Activated CD4-positive, alpha-beta T cell treated with anti-CD3 and anti-CD28 coated beads for 48 hours (primary cell): ENCODE data around the gene PGM5.
"Not testable (repeated sequence)": the region's sequence is repeated elsewhere in the genome, so short reads cannot be mapped to it uniquely, and the experiment has no call there.

ENCODE experiments used
- DNase-seq: peaks from one replicate; pipeline ENCODE4 v3.0.0-alpha.2; 2020

The PGM5 gene

DNA sequence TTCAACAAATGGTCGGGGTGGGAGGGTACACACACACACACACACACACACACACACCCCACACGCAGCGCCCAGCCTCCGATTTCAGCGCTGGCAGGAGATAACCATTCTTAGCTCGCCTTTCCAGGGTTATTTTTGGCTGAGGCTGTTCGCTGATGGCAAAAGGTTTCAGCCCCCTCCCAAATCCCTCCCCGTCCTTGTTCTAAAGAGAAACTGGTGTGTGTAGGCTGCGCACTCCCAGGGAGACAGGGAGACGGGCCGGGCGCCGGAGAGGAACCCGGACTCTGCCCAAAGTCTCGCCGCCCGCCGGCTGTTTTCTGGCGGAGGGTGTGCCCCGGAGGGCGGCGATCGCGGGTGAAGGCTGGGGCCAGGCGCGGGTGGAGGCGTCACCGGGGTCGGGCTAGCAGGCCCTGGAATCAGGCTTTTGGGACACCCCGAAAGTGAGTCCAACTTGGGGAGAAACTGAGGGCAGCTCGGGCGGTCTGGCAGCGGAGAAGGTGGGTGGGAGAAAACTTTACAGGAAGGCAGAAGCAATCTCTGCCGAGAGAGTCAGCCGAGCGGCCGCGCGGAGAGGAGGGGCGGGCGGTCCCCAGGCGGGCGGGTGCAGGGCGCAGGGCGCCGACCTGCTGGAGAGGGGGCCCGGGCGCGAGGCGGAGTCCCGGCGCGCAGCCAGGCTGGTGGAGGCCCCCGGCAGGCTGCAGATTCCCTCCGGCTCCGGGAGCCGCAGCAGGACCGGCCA lies at the start of gene PGM5:
TSS of gene PGM5 (plus strand) at position 232 of the 739 bp plus-strand sequence. CDS start 517 bp downstream, outside the sequence.
- peak; percentile 13 for DNase-seq

DNA sequence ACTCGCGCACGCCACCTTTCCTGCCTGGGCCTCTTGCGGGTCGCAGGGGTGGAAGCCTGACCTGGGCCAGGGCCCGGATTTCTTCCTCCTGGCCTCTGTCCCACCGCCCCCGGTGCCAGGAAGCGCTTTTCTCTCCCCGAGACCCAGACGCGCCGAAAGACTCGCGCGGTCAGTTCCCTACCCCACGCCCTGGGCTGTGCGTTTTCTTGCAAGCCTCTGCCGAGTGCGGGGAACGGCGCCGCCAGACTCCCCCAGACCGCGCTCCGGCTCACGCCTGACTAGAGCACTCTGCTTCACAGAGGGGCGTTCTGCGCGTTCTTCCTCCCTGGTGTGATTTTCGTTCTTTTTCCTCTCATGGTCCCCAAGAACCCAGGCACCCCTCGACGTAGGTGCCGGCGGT lies 49.3 kb upstream of the PGM5 start:
- DNase-seq = not testable (repeated sequence)

DNA sequence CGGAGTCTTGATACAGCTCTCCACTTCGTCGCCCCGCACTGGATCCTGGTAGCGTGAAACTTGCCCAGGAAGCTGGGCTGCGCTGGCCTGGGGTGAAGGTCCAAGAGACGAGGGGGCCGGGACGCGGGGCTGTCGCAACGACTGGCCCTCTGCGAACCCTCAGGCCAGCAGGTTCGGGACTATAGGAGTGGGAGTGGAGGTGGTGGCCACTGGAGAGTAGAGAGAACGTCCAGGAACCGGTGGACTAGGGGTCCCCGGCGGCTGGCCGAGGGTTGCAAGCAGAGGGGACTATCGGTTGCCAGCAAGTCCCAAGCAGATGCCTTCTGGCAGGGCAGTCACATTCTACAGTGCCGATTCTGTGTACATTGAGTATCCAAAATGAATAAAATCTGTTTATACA lies 48.8 kb upstream of the PGM5 start:
- DNase-seq = not testable (repeated sequence)

DNA sequence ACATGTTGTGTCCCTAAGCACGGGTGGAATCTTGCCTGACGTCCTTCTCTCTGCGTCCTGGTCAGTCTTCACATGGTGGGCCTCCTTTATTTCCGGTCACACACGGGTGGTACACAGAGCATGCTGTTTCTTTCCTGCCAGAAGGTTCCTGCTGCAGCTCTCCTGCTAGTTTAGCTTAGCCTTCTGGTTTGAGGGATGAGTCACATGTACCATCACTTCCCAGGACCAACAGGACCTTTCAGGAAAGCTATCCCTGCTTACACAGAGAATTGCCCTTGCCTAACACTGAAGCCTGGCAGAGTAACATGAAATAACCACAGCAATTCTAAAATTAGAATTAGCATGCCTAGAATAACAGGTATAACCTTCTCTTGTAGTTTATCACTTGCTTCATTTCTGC lies 45.2 kb upstream of the PGM5 start:
- DNase-seq = not testable (repeated sequence)

DNA sequence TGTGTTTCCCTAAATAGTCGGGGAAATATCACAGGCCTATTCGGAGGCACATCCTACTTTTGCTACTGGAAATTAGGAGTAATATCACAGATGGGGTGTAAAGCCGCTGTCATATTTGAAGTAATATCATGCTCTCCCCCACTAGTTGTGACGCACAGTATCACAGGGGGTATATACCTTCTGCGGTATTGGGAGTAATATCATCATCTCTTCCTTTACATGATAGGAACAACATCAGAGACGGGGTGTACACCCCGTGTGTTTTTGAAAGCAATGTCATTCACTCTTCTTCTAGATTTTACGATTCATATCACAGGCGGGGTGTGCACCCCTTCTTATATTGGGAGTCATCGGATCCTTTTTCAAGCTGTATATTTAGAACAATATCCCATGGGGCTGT lies 38.2 kb upstream of the PGM5 start:
- not testable (repeated sequence) for DNase-seq

DNA sequence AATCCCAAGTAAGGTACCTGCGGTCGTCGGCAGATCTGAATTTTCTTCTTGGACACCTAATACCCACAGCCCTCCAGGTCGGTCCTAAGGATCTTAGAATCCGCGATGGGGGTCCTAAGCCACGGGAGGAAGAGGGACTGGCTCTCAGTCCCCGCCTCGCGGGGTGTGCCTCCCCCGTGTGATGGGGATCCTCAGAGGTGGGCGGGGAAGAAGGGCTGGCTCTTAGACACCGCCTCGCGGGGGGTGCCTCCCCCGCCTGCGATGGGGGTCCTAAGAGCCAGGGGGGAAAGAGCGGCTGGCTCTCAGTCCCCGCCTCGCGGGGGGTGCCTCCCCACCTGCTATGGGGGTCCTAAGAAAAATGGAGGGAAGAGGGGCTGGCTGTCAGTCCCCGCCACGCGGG lies 32.7 kb upstream of the PGM5 start:
- not testable (repeated sequence) for DNase-seq

DNA sequence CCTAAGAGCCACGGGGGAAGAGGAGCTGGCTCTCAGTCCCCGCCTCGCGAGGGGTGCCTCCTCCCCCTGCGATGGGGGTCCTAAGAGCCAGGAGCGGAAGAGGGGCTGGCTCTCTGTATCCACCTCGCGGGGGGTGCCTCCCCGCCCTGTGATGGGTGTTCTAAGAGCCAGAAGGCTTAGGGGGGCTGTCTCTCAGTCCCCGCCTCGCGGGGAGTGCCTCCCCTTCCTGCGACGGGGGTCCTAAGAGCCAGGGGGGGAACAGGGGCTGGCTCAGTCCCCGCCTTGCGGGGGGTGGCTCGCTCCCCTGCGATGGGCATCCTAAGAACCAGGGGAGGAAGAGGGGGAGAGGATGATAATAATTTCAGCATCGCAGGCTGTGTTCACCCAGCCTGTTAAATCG lies 31.9 kb upstream of the PGM5 start:
- not testable (repeated sequence) for DNase-seq

DNA sequence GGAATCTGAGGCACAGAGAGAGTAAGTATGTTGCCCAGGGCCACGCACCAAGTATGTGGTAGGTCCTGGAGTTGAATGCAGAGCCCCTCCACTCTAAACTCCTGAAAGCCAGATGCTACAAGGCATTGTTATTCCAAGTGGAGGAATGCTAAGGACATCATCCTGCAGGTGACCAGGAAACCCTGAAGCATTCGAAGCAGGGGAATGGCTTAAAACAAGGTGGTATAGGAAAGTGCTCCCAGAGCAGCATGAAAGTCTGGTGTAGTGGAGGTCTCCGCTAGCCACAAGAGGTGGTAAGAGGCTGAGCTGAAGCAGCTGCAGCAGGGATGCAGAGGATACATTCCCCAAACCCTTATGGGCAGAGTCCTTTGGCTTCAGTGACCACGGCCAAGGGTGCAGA lies 27.3 kb upstream of the PGM5 start:
- DNase-seq = not testable (repeated sequence)

DNA sequence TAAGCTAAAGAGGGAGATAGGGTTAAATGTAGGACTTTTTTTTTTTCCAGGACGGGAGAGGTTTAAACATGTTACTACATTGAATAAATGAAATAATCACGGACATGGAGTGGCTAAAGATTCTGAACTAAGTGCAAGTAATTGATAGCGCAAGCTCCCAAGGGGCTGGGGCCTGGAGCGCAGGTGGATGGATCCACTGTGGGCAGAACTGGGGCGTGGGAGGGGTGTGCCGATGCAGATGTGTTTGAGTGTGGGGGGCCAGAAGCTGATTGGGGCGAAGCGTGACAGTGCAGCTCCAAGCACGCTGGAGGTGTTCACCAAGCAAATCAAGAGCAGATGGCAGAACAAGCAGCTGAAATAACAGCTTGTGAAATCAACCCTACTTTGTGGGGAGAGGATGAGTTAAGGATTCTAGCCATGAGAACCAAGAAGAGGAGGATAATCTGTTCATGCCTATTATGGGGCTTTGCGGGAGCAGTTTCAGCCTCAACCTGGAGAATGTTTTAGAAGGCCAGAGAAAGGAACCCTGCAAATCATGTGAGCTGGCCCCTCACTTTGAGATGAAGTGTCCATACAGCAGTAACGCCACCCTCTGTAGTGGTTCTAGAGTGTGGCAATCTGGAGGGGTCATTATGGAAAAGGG lies 25.8 kb upstream of the PGM5 start:
- not testable (repeated sequence) for DNase-seq

DNA sequence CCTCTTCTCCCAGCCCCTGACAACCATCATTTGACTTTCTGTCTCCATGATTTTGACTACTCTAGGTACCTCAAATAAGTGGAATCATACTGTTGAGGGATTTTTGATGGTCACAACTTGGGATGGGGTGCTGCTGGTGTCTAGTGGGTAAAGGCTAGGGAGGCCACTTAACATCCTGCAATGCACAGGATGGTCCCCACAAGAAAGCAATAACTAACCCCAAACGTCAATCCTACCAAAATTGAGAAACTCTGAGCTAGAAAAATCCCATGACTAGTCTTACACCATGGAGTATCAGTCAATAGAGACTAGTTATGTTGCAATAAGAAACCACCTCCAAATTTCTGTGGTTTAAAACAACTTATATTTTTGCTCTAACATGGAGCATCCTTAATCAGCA lies 24.3 kb upstream of the PGM5 start:
- DNase-seq = not testable (repeated sequence)

DNA sequence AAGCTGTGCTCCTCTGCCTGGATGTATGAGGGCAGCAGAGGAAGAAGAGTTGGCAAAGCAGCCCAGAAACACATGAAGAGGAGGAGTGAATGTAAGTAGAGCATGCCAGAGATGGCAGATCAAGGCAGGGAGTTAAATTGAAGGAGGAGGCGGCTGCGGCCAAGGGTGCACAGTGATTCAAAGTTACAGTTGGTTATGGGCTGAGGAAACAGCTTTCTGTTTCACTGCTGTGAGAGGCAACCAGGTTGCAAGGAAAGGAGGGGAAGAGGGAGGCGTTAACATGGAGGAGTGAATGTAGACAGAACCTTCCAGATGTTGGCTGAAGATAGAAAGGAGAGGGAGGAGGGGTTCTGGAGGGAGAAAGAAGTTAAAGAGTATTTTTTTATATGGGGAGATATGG lies 20.5 kb upstream of the PGM5 start:
- peak; percentile 13 for DNase-seq

DNA sequence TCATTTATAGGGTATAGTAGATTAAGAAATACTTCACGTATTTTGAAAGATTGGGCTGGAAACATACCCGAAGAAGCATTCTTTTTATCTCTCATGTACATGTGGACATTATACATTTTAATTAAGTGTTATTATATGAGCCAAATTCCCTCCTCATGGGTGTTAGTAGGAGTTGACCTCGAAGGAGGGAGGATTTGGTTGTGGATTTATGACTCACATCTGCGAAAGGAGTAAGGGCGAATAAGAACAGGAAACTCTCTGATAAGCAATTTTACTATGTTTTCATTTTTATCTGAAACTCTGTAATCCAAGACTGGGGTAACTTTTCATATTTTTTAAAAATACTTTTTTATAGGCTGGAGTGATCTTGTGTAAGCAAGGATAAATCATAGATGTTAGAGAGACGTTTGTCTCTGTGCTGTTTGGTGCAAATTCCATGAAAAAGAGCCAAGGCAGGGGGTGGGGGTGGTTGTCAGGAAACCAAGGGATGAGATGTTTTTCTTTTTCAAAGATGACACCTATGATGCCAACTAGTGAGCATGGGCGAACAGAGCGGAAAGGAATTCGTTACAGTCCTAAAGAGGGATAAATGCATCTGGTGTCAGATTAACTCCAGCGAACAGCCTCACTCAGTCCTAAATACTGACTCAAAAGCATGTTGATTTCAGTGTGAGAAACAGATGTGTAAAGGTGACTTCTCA lies 19.6 kb upstream of the PGM5 start:
- not testable (repeated sequence) for DNase-seq

DNA sequence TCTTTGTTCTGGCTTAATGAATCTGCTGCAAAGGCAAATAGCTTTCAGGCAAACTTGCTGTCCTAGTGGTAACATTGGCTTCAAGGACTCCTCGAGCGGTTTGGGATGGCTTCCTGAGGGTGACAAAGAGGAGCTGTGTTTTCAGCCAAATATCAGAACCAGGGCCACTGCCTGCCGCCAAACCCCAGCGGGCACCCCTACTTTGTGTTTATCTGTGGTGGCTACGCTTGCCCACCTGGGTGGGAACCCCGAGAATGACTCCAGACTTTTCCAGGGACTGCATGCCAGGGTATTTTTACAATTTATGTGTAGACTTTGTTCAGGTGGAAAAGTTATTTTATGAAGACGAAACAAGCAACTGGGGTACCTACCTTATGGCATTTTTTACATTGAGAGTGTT lies 18.4 kb upstream of the PGM5 start:
- not testable (repeated sequence) for DNase-seq

DNA sequence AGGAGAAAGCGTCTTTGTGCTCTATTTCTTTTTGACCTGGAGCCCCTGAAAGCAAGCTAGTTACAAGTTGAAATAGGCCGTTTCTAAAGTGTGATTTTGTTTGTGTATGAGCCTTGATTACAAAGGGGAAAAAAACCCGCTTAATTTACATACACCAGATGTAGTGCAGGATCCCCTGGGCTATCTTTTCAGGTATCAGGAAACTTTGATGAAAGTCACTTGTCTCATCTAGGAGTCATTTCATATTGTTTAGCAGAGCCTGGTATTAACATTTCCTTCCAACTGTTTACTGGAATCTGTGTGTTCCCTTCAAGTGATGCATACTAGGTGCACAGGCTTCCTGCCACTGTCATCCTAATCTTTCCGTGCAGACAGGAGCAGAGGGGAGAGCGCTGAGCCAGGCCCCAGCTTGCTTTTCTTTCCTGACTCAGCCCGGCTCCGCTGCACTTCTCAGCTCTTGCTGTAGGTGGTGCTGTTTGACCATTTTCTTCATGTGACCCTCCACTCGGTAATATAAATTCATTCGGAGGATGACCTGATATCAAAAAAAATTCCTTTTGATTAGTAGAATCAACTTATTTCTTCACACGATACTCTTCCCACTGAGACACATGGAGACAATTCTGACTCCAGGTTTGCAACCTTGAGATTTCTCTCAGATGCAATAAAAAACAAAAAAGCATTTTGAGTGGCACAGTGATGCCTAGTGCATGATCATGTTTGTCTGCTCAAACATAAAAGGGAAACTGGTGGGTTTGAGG lies 14.0 kb upstream of the PGM5 start:
- not testable (repeated sequence) for DNase-seq

DNA sequence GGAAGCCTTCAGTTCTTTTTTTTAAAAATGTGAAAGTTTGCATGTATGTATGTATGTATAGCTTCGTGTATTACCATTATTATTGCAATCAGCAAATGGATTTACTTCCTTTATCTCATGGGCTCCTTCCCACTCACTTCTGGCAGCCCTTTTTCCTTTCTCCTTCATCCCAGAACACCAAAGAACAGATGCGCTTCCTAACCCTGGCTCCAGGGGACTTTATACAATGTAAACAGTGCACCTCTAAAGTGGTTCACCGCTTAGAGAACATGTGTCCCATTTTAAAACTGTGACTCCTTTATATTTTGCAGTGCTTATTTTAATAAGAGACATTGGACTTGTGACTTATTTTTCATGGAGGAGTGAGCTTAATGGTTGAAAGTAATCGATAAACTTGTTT lies 13.2 kb upstream of the PGM5 start:
- not testable (repeated sequence) for DNase-seq

DNA sequence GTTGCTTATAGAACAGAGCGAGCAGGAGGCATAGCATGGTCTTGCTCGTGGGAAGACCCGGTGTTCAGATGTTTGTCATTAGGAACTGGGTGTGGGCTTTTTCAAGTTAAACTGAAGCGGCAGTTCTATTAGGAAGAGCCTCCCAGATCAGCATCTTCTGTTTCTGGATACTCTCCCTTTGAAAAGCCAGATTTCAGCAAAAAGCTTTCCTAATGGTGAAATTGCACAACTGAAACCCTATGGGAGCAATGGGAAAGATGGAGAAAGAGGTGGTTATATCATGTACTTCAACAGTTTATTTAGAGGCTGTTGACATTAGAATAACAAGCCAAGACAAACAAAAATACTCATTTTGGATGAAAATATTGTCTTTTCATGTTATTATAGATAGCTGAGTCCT lies 12.4 kb upstream of the PGM5 start:
- not testable (repeated sequence) for DNase-seq

DNA sequence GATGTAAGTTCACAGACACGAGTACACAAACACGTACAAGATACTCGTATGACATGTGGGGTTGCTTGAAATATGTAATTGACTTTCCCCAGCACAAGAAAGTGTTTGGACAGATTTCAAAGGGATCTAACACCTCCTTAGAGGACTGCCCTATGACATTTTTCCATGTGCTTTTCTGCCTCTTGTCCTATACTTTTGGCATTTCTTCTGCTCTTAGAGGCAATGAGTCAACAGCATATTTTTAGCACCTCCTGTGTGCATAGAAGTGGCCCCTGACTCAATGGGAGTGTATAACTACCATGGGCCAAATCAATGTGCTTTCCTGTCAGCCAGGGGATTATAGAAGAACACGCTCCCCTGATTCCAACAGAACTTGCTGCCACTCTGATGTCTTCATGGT lies 4.7 kb upstream of the PGM5 start:
- DNase-seq = not testable (repeated sequence)

DNA sequence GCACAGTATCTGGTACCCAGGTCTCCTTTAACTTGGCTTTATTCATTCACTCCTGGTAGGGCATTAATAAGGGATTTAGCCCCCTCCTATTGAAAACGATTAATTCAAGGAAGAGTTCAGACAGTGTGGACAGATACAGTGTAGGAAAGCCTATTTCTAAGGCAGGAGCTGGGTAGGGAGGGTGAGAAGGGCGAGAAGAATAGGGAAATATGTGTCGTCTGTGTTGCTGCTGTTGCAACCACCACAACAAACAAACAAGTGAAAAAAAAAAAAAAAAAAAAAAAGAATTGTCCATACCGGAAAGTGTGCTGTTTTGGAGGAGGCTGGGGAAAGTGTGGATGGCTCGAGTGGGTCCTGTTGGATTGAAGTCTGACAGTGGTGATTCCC lies 425 bp upstream of the PGM5 start:
- not testable (repeated sequence) for DNase-seq

DNA sequence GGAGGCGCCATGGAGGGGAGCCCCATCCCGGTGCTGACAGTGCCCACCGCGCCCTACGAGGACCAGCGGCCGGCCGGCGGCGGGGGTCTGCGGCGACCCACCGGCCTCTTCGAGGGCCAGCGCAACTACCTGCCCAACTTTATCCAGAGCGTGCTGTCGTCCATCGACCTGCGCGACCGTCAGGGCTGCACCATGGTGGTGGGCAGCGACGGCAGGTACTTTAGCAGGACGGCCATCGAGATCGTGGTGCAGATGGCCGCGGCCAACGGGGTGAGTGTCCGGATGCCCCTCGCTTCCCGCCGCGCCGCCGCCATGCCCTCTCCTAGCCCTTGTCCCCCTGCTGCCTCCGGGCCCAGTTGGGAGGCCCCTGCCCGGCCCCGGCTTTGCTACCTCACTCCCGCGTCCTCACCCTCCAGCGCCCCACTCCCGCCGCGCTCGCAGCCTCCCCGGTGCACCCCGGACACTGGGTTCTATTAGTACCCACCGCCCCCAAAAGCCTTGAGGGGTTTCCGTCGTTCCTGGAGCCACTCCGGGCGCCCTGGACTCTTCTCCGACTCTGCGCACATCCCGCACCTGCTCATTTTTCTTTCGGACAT lies 806 bp downstream of the PGM5 start:
- not testable (repeated sequence) for DNase-seq

DNA sequence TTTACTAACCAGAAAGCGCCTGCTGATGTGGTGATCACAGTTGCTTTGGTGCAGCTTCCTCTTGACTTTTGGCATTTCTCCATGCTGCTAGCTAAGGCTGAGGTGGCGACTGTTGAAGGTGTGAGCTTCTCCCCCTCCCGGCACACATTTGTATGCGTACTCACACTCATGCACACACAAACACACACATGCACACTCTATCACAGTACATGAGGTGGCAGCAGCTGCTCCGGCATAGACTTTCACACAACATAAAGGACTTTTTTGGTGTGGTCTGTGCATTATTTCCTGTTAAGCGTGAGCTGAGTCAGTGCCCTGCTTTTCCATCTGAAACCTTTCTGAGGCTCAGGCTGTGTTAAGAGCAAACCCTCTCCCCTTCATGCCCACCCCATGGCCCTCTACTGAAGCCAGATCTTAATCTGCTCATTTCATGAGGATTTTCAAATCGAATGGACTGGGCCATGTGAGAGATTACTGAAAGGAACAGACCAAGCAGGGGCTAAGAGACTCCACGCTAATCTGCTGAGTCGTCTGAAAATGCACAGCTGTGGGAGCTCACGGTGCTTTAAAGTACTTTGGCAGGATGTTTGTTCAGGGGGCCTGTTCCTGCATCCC lies 10.6 kb downstream of the PGM5 start:
- peak; percentile 2 for DNase-seq

DNA sequence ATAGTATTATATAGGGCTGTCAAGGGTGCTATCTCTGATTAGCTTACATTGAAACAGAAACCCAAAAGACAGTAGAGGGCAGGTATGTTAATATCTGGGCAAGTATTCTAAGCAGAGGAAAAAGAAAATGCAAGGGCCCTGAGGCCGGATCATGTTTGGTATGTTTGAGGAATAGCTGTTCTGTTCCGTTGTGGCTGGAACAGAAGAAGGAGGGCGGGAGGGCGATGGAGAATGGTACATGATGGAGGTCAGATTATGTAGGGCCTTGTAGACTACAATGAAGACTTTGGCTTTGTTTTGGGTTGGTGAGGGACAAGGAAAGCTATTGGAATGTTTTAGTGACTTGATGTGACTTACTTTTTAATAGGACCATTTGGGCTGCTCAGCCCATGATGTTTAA lies 19.4 kb downstream of the PGM5 start:
- DNase-seq = not testable (repeated sequence)

DNA sequence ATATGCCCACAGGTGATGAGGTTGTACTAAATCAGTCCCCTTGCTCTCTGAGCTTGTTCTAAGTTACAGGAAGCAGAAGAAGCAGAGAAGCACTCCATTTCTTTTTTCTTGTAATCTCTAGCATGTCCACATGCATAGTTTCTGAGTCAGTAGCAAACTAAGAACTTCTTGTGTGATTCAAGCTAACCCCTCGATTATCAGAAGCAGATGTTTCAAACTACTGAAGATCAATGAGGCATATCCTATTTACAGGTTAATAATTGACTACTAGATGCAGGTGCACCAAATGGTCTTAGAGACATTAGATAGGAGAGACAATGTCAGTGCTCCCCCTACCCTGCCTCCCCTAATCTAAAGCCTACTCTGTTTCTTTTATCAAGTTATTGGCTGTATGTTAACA lies 21.3 kb downstream of the PGM5 start:
- DNase-seq = not testable (repeated sequence)
